ENCODE results near the gene MSI2. TPM values are rescaled to one million over a fixed set of nuclear protein-coding genes. Genes with fewer than 3 reads are reported as not detected.

MSI2 gene
- total RNA-seq, 1 donor from 2014 or later: 140 TPM

DNA sequence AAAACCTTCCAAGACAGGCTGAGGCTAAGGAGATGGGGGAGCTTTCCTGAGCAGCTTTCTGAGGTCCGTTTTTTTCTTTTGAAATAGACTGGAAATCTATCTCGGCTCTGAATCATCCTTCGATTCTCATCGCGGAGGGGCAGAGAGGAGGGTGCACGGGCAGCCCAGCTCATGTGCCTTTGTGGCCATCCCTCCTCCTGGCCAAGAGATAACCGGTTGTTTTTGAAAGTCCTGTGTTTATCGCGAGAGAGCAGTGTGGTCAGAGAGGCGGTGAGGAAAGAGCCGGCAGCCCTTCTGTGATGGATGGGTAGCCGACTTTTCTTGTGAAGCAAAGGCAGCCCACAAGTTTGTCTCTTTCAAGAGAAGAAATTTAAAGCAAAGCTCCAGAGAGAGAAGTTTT, 297.2 kb downstream of the MSI2 start:
- Mint-ChIP-seq H3K27ac (ENCODE audit: unreplicated experiment) (peak overlapping the region; percentile 96), H3K4me1 (peaks cover 100% of the 10 kb centered on the region), H3K27me3 (ENCODE audit: low read depth) (peaks cover 4% of the 10 kb centered on the region), H3K36me3 (ENCODE audit: low read depth) (no peaks in the 10 kb centered on the region), H3K9me3 (no peaks in the 10 kb centered on the region), H3K4me3 (peak overlapping the region; percentile 75)
- DNase-seq (ENCODE audit: low read depth, low spot score): no peak
- TF ChIP-seq, protein P1, sequence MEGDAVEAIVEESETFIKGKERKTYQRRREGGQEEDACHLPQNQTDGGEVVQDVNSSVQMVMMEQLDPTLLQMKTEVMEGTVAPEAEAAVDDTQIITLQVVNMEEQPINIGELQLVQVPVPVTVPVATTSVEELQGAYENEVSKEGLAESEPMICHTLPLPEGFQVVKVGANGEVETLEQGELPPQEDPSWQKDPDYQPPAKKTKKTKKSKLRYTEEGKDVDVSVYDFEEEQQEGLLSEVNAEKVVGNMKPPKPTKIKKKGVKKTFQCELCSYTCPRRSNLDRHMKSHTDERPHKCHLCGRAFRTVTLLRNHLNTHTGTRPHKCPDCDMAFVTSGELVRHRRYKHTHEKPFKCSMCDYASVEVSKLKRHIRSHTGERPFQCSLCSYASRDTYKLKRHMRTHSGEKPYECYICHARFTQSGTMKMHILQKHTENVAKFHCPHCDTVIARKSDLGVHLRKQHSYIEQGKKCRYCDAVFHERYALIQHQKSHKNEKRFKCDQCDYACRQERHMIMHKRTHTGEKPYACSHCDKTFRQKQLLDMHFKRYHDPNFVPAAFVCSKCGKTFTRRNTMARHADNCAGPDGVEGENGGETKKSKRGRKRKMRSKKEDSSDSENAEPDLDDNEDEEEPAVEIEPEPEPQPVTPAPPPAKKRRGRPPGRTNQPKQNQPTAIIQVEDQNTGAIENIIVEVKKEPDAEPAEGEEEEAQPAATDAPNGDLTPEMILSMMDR (conservative IDR thresholded peaks at IDR 0.05): no peak

DNA sequence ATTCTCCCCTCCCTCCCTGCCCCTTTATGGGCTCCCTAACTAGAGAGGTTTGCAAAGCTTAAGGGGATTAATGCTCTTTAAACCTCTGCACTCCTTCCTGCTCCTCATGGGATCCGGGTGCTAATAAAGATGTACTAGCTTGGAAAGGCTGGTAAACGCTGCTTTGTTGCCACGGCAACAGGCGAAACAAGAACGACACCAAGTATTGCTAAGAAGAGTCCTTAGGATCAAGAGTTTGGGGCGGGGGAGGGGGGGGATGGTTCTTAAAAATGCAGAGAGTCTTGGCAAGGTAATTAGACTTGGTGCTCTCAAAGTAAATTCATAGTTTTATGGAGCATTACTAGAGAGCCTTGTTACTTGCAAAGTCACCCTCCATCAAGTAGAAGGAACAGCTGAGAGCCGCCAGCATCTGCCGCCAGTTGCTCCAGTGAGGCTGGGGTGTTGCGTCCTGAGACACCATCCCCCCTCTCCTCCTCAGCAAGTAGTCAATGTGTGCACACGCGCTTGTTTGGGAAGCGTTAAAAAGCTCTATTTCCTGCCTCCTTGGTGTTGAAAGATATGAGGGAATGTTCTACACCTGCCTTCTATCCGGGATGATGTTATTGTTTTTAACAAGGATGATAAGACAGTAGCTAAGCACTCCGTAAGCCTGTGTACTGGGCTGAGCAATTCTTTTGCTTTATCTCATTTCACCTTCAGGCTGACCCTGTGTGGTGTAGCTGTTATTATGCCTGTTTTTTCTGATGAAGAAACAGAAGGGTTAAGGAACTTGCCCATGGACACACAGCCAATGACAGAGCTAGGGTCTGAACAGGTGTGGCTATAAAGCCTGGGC, 297.9 kb downstream of the MSI2 start:
- no peaks in the 10 kb centered on the region for H3K9me3 Mint-ChIP-seq
- peaks cover 4% of the 10 kb centered on the region for H3K27me3 Mint-ChIP-seq (ENCODE audit: low read depth)
- DNase-seq (ENCODE audit: low read depth, low spot score): no peak
- H3K4me3 Mint-ChIP-seq: peak overlapping the region; percentile 75
- TF ChIP-seq, protein P1 (conservative IDR thresholded peaks at IDR 0.05): no peak
- peak overlapping the region; percentile 96 for H3K27ac Mint-ChIP-seq (ENCODE audit: unreplicated experiment)
- H3K4me1 Mint-ChIP-seq: peaks cover 100% of the 10 kb centered on the region
- no peaks in the 10 kb centered on the region for H3K36me3 Mint-ChIP-seq (ENCODE audit: low read depth)

DNA sequence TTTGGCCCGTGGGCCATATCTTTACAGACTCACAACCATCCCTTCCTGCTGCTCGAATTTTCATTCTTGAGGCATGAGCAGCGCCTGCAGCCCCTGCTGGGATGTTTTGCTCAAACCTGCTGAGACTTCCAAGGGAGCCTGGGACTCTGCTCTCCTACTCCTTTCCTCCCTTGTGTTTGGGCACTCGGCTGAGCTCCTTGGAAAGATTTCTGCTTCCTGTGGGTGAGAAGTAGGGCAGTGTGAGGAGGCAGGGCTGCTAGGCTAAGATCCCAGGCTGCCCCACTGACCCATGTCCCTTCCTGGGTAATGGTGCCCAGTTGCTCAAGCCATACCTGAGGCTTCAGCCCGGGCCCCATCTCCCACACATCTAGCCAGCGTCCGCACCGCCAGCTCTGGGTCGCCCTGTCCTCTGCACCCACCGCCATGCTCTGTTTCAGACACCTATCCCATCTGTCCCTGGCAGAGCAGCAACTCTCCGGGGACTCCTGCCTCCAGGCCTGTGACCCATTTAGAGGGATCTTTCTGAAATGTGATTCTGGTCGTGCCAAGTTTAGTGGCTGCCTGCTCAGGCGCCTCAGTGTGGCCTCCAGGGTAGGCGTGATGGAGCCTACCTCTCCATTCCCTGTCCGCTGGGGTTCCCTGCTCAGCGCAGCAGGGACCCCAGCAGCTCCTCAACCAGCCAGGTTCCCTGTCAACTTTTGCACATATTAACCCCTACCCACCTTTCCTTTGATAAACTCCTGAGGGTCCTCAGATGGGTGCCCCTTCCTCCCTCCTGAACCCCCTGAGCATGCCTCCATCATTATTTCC, 298.7 kb downstream of the MSI2 start:
- H3K9me3 Mint-ChIP-seq: no peaks in the 10 kb centered on the region
- peaks cover 97% of the 10 kb centered on the region for H3K4me1 Mint-ChIP-seq
- no peaks in the 10 kb centered on the region for H3K36me3 Mint-ChIP-seq (ENCODE audit: low read depth)
- peaks cover 4% of the 10 kb centered on the region for H3K27me3 Mint-ChIP-seq (ENCODE audit: low read depth)
- TF ChIP-seq, protein P1 (conservative IDR thresholded peaks at IDR 0.05): no peak
- H3K27ac Mint-ChIP-seq (ENCODE audit: unreplicated experiment): peak overlapping the region; percentile 69
- DNase-seq (ENCODE audit: low read depth, low spot score): no peak
- H3K4me3 Mint-ChIP-seq: peak overlapping the region; percentile 75

DNA sequence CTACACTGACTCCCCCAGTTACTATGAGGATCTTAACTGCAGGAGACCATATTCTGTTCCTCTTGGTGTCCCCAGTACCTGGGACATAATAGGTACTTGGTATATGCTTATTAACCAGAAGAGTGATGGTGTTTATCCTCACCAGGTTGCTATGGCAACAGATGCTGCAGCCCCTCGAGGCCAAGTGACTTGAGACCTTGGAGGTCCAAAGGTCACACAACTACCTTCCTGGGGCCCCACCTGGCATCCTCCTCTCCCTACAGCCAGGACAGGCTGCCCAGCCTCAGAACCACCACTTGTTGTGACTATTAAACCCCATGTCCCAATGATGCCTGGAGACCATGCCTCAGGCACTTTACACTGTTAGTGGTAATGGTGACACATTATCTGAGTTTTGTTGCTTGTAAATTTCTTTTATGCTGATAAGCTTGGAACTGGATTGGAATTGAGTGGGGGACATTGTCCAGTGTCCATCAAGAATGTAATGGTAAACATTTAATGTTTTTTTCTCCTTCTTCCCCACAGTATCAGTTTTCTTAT, 299.4 kb downstream of the MSI2 start:
- H3K4me1 Mint-ChIP-seq: peaks cover 97% of the 10 kb centered on the region
- H3K4me3 Mint-ChIP-seq: peak overlapping the region; percentile 38
- H3K27ac Mint-ChIP-seq (ENCODE audit: unreplicated experiment): peak overlapping the region; percentile 69
- no peaks in the 10 kb centered on the region for H3K36me3 Mint-ChIP-seq (ENCODE audit: low read depth)
- H3K27me3 Mint-ChIP-seq (ENCODE audit: low read depth): peaks cover 4% of the 10 kb centered on the region
- DNase-seq (ENCODE audit: low read depth, low spot score): no peak
- no peaks in the 10 kb centered on the region for H3K9me3 Mint-ChIP-seq
- TF ChIP-seq, protein P1 (conservative IDR thresholded peaks at IDR 0.05): no peak

DNA sequence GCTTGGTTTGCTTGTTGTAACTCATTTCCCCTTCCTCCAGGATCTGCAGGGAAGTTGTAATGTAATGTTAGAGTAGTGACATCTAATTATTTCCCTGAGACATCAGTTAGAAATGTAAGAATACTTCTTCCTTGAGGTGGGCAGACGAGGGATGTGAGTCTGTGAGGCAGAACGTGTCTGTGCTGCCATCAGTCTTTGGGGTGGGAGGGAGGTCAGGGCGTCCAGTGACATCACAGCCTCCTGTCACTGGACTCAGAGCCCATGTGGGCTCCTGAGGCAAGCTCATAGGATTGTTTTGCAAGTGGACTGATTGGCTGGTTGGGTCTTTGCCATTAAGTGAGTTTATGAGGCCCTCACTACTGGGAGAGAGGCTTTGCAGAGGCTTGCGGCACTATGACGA, 300.0 kb downstream of the MSI2 start:
- no peaks in the 10 kb centered on the region for H3K9me3 Mint-ChIP-seq
- H3K27ac Mint-ChIP-seq (ENCODE audit: unreplicated experiment): peak overlapping the region; percentile 29
- H3K27me3 Mint-ChIP-seq (ENCODE audit: low read depth): peaks cover 4% of the 10 kb centered on the region
- TF ChIP-seq, protein P1 (conservative IDR thresholded peaks at IDR 0.05): no peak
- peaks cover 97% of the 10 kb centered on the region for H3K4me1 Mint-ChIP-seq
- no peaks in the 10 kb centered on the region for H3K36me3 Mint-ChIP-seq (ENCODE audit: low read depth)
- DNase-seq (ENCODE audit: low read depth, low spot score): no peak
- peak overlapping the region; percentile 38 for H3K4me3 Mint-ChIP-seq

Data from neural crest cell (in vitro differentiated cells).